Prostate gland (tissue), 2 donors: Measurements from ENCODE around the gene TNP2. TPM values are rescaled to one million over a fixed set of nuclear protein-coding genes. Genes with fewer than 3 reads are reported as not detected.
A peak's percentile ranks its signal among the peaks of the same experiment; 100 is the strongest.

Experiments
- DNase-seq: peaks from one replicate; pipeline ENCODE4 v3.0.0-alpha.2; 2019; ENCODE audit warnings: low spot score
- H3K27ac ChIP-seq, 2 donors: fragments of 200-600 bp; sonication (generic); 2 replicates each; pipeline ENCODE4 v1.5.1; 2017 to 2019
- H3K27me3 ChIP-seq: fragments of 200-600 bp; sonication (generic); replicated peaks from 2 replicates; pipeline ENCODE4 v1.5.1; 2019; ENCODE audit not compliant: insufficient read depth
- H3K36me3 ChIP-seq, 2 donors: fragments of 200-600 bp; sonication (generic); 1 replicate in 1 of 2; 2 replicates in 1 of 2; pipeline versions ENCODE4 v1.5.1 to v1.8.1; 2017 to 2019
- H3K4me1 ChIP-seq: fragments of 200-600 bp; sonication (generic); replicated peaks from 2 replicates; pipeline ENCODE4 v1.5.1; 2019
- H3K4me3 ChIP-seq, 2 donors: fragments of 200-600 bp; sonication (generic); 2 replicates each; pipeline ENCODE4 v1.5.1; 2017 to 2019
- H3K9me3 ChIP-seq: fragments of 200-600 bp; sonication (generic); 2 replicates; pipeline ENCODE4 v1.5.1; 2017
- CTCF ChIP-seq, 4 experiments: fragments of 200-600 bp in 2 of 4; fragments of 450-650 bp in 2 of 4; sonication (generic) in 2 of 4; IDR thresholded peaks; 1 replicate in 3 of 4; 2 replicates in 1 of 4; pipeline ENCODE4 v1.5.1; 2016 to 2019; ENCODE audit warnings: antibody characterized with exemption in 4 of 4, mild to moderate bottlenecking in 2 of 4, moderate library complexity in 2 of 4
- POLR2A ChIP-seq: fragments of 450-650 bp; IDR thresholded peaks from one replicate; pipeline ENCODE4 v1.6.1; 2016; ENCODE audit warnings: antibody characterized with exemption, mild to moderate bottlenecking
- POLR2AphosphoS5 ChIP-seq: sonication (generic); formaldehyde crosslinking; IDR thresholded peaks from one replicate; pipeline ENCODE4 v1.6.1; 2017; ENCODE audit warnings: antibody characterized with exemption
- WGBS: methylation state at CpG from one replicate; pipeline ENCODE4 v1.1.5; 2018; 5-methylcytosine and 5-hydroxymethylcytosine counted together
- intact Hi-C: fragments of 100-400 bp; cut with DNase I; formaldehyde crosslinking; loops from one replicate; pipeline ENCODE4 v1.14.2; 2022
- total RNA-seq, 2 donors: library from RNA; depleted of rRNA; stranded (reverse); fragments of >200 nt; gene quantifications; one replicate each; pipeline ENCODE4 v1.1.0, GENCODE V29; 2016

The TNP2 gene
- total RNA-seq, 2 donors from 2014 or later: not detected

- Histone ChIP-seq H3K27ac (peak overlapping the region; percentile 49 to 55), H3K36me3 (no peaks in the 10 kb centered on the region), H3K4me3 (peak overlapping the region in 1 of 2 donors; percentile 5), H3K27me3 (no peaks in the 10 kb centered on the region), H3K9me3 (no peaks in the 10 kb centered on the region), H3K4me1 (peaks cover 2% of the 10 kb centered on the region)
- intact Hi-C loops: no loop called here
- peak; percentile 85 for DNase-seq
- 23% methylated on average over 9 of the region's 10 CpGs for WGBS
- TF ChIP-seq POLR2AphosphoS5: peak; percentile 87
- no peak for TF ChIP-seq CTCF (IDR thresholded peaks at IDR 0.05)
Measured at GRCh38 chr16:11296706-11297491, 27.8 kb upstream of the TNP2 start.

- Histone ChIP-seq H3K9me3 (no peaks in the 10 kb centered on the region), H3K36me3 (no peaks in the 10 kb centered on the region), H3K4me1 (peaks cover 2% of the 10 kb centered on the region), H3K27me3 (no peaks in the 10 kb centered on the region), H3K4me3 (no peak overlapping the region), H3K27ac (peak overlapping the region; percentile 41 to 55)
- TF ChIP-seq POLR2AphosphoS5 (no peak), POLR2A (no peak), CTCF (IDR thresholded peaks at IDR 0.05) (no peak)
- WGBS: 54% methylated on average over 3 of the region's 3 CpGs
- intact Hi-C loops: no loop called here
- no peak for DNase-seq
Measured at GRCh38 chr16:11296351-11296705, 27.2 kb upstream of the TNP2 start.

- DNase-seq: no peak
- Histone ChIP-seq H3K27ac (peak overlapping the region in 1 of 2 donors; percentile 41), H3K9me3 (no peaks in the 10 kb centered on the region), H3K36me3 (no peaks in the 10 kb centered on the region), H3K4me3 (no peak overlapping the region), H3K4me1 (peaks cover 2% of the 10 kb centered on the region), H3K27me3 (no peaks in the 10 kb centered on the region)
- intact Hi-C loops: no loop called here
- TF ChIP-seq CTCF (IDR thresholded peaks at IDR 0.05) (no peak), POLR2AphosphoS5 (no peak), POLR2A (no peak)
- 93% methylated on average over 4 of the region's 4 CpGs for WGBS
Measured at GRCh38 chr16:11295672-11296071, 26.5 kb upstream of the TNP2 start.

- Histone ChIP-seq H3K36me3 (no peaks in the 10 kb centered on the region), H3K9me3 (no peaks in the 10 kb centered on the region), H3K27ac (no peak overlapping the region), H3K4me3 (no peak overlapping the region), H3K27me3 (no peaks in the 10 kb centered on the region), H3K4me1 (no peaks in the 10 kb centered on the region)
- DNase-seq: no peak
- WGBS: 90% methylated on average over 7 of the region's 7 CpGs
- no peak for TF ChIP-seq POLR2AphosphoS5
- no peak for TF ChIP-seq CTCF (IDR thresholded peaks at IDR 0.05)
- no peak for TF ChIP-seq POLR2A
- intact Hi-C loops: no loop called here
Measured at GRCh38 chr16:11292076-11292748, 23.1 kb upstream of the TNP2 start.
